ENCODE measurements around the gene GREB1. TPM values are rescaled to one million over a fixed set of nuclear protein-coding genes. Genes with fewer than 3 reads are reported as not detected.

Gene GREB1
- total RNA-seq, 1 experiment from 2014 or later, result 2.8 TPM

- no peak for DNase-seq (ENCODE audit: low spot score)
These were observed 25.6 kb upstream of the GREB1 start for GRCh38 chr2:11508279-11508678.

- DNase-seq (ENCODE audit: low spot score), result no peak
These were observed 24.0 kb upstream of the GREB1 start for GRCh38 chr2:11509657-11510360.

GRCh38 chr2:11512431-11512830 lies 21.4 kb upstream of the GREB1 start:
- DNase-seq (ENCODE audit: low spot score), result no peak

- no peak for DNase-seq (ENCODE audit: low spot score)
These were observed 20.5 kb upstream of the GREB1 start for GRCh38 chr2:11513319-11513718.

- DNase-seq (ENCODE audit: low spot score), result no peak
These were observed 19.6 kb upstream of the GREB1 start for GRCh38 chr2:11514081-11514730.

GRCh38 chr2:11514904-11515303 lies 18.9 kb upstream of the GREB1 start:
- no peak for DNase-seq (ENCODE audit: low spot score)

GRCh38 chr2:11515490-11515981 lies 18.3 kb upstream of the GREB1 start:
- no peak for DNase-seq (ENCODE audit: low spot score)

- DNase-seq (ENCODE audit: low spot score), result no peak
These were observed 16.7 kb upstream of the GREB1 start for GRCh38 chr2:11516984-11517648.

- no peak for DNase-seq (ENCODE audit: low spot score)
These were observed 15.9 kb upstream of the GREB1 start for GRCh38 chr2:11517906-11518305.

GRCh38 chr2:11520092-11520693 lies 13.7 kb upstream of the GREB1 start:
- DNase-seq (ENCODE audit: low spot score), result no peak

GRCh38 chr2:11521775-11522174 lies 12.1 kb upstream of the GREB1 start:
- no peak for DNase-seq (ENCODE audit: low spot score)

GRCh38 chr2:11524470-11524869 lies 9.4 kb upstream of the GREB1 start:
- DNase-seq (ENCODE audit: low spot score), result no peak

GRCh38 chr2:11525762-11526161 lies 8.1 kb upstream of the GREB1 start:
- no peak for DNase-seq (ENCODE audit: low spot score)

- no peak for DNase-seq (ENCODE audit: low spot score)
These were observed 6.8 kb upstream of the GREB1 start for GRCh38 chr2:11527001-11527400.

- no peak for DNase-seq (ENCODE audit: low spot score)
These were observed 5.6 kb upstream of the GREB1 start for GRCh38 chr2:11528228-11528627.

GRCh38 chr2:11530864-11531465 lies 2.9 kb upstream of the GREB1 start:
- DNase-seq (ENCODE audit: low spot score), result no peak

GRCh38 chr2:11532416-11533055 lies 1.3 kb upstream of the GREB1 start:
- DNase-seq (ENCODE audit: low spot score), result peak; percentile 29

- no peak for DNase-seq (ENCODE audit: low spot score)
These were observed 363 bp downstream of the GREB1 start for GRCh38 chr2:11534071-11534745.

GRCh38 chr2:11534746-11535484 lies 1.1 kb downstream of the GREB1 start:
- no peak for DNase-seq (ENCODE audit: low spot score)

GRCh38 chr2:11535899-11536344 lies 2.1 kb downstream of the GREB1 start:
- no peak for DNase-seq (ENCODE audit: low spot score)
